ENCODE results near the gene NAGLU. TPM values are rescaled to one million over a fixed set of nuclear protein-coding genes. Genes with fewer than 3 reads are reported as not detected.
A peak's percentile ranks its signal among the peaks of the same experiment; 100 is the strongest.
"Not testable (repeated sequence)": the region's sequence is repeated elsewhere in the genome, so short reads cannot be mapped to it uniquely, and the experiment has no call there.

The NAGLU gene
- total RNA-seq, 2 donors from 2014 or later: 18.1 to 19.3 TPM

GRCh38 chr17:42527932-42528331 is 8.1 kb upstream of the NAGLU start:
- Mint-ChIP-seq H3K9me3 (no peaks in the 10 kb centered on the region), H3K36me3 (no peaks in the 10 kb centered on the region), H3K27me3 (peaks cover 3 to 5% of the 10 kb centered on the region in 2 donors), H3K4me3 (no peak overlapping the region), H3K27ac (no peak overlapping the region), H3K4me1 (ENCODE audit: low read depth in 2 of 2) (peaks cover 37 to 49% of the 10 kb centered on the region in 2 donors)
- no peak for ATAC-seq
- DNase-seq (ENCODE audit: low spot score): no peak

- peaks cover 3 to 5% of the 10 kb centered on the region in 2 donors for H3K27me3 Mint-ChIP-seq
- no peak for ATAC-seq
- H3K27ac Mint-ChIP-seq: no peak overlapping the region
Observed at GRCh38 chr17:42529061-42529460, 7.0 kb upstream of the NAGLU start.

GRCh38 chr17:42530952-42531454 is 5.0 kb upstream of the NAGLU start:
- Mint-ChIP-seq H3K4me3 (peak overlapping the region; percentile 79), H3K36me3 (no peaks in the 10 kb centered on the region), H3K27me3 (no peaks in the 10 kb centered on the region), H3K4me1 (ENCODE audit: low read depth in 2 of 2) (peaks cover 37 to 44% of the 10 kb centered on the region in 2 donors), H3K27ac (peak overlapping the region in 1 of 2 donors; percentile 62), H3K9me3 (no peaks in the 10 kb centered on the region)
- ATAC-seq: no peak
- no peak for DNase-seq (ENCODE audit: low spot score)

More at GRCh38 chr17:42529061-42529460, 7.0 kb upstream of the NAGLU start:
- H3K36me3 Mint-ChIP-seq: no peaks in the 10 kb centered on the region
- no peak for DNase-seq (ENCODE audit: low spot score)
- peaks cover 40 to 46% of the 10 kb centered on the region in 2 donors for H3K4me1 Mint-ChIP-seq (ENCODE audit: low read depth in 2 of 2)
- H3K4me3 Mint-ChIP-seq: no peak overlapping the region
- no peaks in the 10 kb centered on the region for H3K9me3 Mint-ChIP-seq

- peak overlapping the region; percentile 62 to 78 for H3K27ac Mint-ChIP-seq
- DNase-seq (ENCODE audit: low spot score): peak; percentile 76
Observed at GRCh38 chr17:42531455-42532354, 4.3 kb upstream of the NAGLU start.

GRCh38 chr17:42535155-42536047 is 640 bp upstream of the NAGLU start:
- H3K4me1 Mint-ChIP-seq (ENCODE audit: low read depth in 2 of 2): peaks cover 34 to 39% of the 10 kb centered on the region in 2 donors

More at GRCh38 chr17:42531455-42532354, 4.3 kb upstream of the NAGLU start:
- peak overlapping the region; percentile 79 for H3K4me3 Mint-ChIP-seq
- H3K9me3 Mint-ChIP-seq: no peaks in the 10 kb centered on the region
- no peaks in the 10 kb centered on the region for H3K36me3 Mint-ChIP-seq
- no peaks in the 10 kb centered on the region for H3K27me3 Mint-ChIP-seq
- H3K4me1 Mint-ChIP-seq (ENCODE audit: low read depth in 2 of 2): peaks cover 37 to 48% of the 10 kb centered on the region in 2 donors
- ATAC-seq: peak; percentile 32 to 43

GRCh38 chr17:42536372-42537155 is 523 bp downstream of the NAGLU start:
- DNase-seq (ENCODE audit: low spot score): peak; percentile 93
- ATAC-seq: peak; percentile 86 to 90
- no peaks in the 10 kb centered on the region for H3K9me3 Mint-ChIP-seq
- peak overlapping the region; percentile 60 to 82 for H3K27ac Mint-ChIP-seq
- peaks cover 31 to 35% of the 10 kb centered on the region in 2 donors for H3K4me1 Mint-ChIP-seq (ENCODE audit: low read depth in 2 of 2)
- H3K27me3 Mint-ChIP-seq: no peaks in the 10 kb centered on the region
- H3K36me3 Mint-ChIP-seq: no peaks in the 10 kb centered on the region
- H3K4me3 Mint-ChIP-seq: peak overlapping the region; percentile 88

More at GRCh38 chr17:42535155-42536047, 640 bp upstream of the NAGLU start:
- ATAC-seq (peak in 1 of 2 donors; percentile 0), DNase-seq (ENCODE audit: low spot score) (no peak)
- no peaks in the 10 kb centered on the region for H3K27me3 Mint-ChIP-seq
- no peaks in the 10 kb centered on the region for H3K36me3 Mint-ChIP-seq
- no peaks in the 10 kb centered on the region for H3K9me3 Mint-ChIP-seq
- H3K27ac Mint-ChIP-seq: peak overlapping the region; percentile 68 to 83
- H3K4me3 Mint-ChIP-seq: peak overlapping the region; percentile 88

- no peak for ATAC-seq
- Mint-ChIP-seq H3K36me3 (no peaks in the 10 kb centered on the region), H3K9me3 (no peaks in the 10 kb centered on the region), H3K4me1 (ENCODE audit: low read depth in 2 of 2) (peaks cover 28 to 31% of the 10 kb centered on the region in 2 donors), H3K4me3 (peak overlapping the region; percentile 85), H3K27me3 (no peaks in the 10 kb centered on the region), H3K27ac (peak overlapping the region; percentile 60 to 82)
- no peak for DNase-seq (ENCODE audit: low spot score)
Observed at GRCh38 chr17:42537156-42537805, 1.2 kb downstream of the NAGLU start.

- H3K4me1 Mint-ChIP-seq (ENCODE audit: low read depth in 2 of 2): peaks cover 28 to 31% of the 10 kb centered on the region in 2 donors
- ATAC-seq: no peak
- no peaks in the 10 kb centered on the region for H3K27me3 Mint-ChIP-seq
- H3K36me3 Mint-ChIP-seq: no peaks in the 10 kb centered on the region
- peak overlapping the region in 1 of 2 donors; percentile 82 for H3K27ac Mint-ChIP-seq
- DNase-seq (ENCODE audit: low spot score): no peak
- peak overlapping the region; percentile 65 for H3K4me3 Mint-ChIP-seq
- no peaks in the 10 kb centered on the region for H3K9me3 Mint-ChIP-seq
Observed at GRCh38 chr17:42537826-42538451, 1.9 kb downstream of the NAGLU start.

- Mint-ChIP-seq H3K36me3 (no peaks in the 10 kb centered on the region), H3K27me3 (no peaks in the 10 kb centered on the region), H3K27ac (peak overlapping the region in 1 of 2 donors; percentile 82), H3K4me1 (ENCODE audit: low read depth in 2 of 2) (peaks cover 26 to 29% of the 10 kb centered on the region in 2 donors), H3K4me3 (no peak overlapping the region), H3K9me3 (no peaks in the 10 kb centered on the region)
- no peak for ATAC-seq
- no peak for DNase-seq (ENCODE audit: low spot score)
Observed at GRCh38 chr17:42538482-42538881, 2.4 kb downstream of the NAGLU start.

GRCh38 chr17:42540558-42540957 is 4.5 kb downstream of the NAGLU start:
- H3K27me3 Mint-ChIP-seq; H3K36me3 Mint-ChIP-seq; H3K4me3 Mint-ChIP-seq; DNase-seq (ENCODE audit: low spot score); ATAC-seq; H3K9me3 Mint-ChIP-seq: not testable (repeated sequence)
- Mint-ChIP-seq H3K4me1 (ENCODE audit: low read depth in 2 of 2) (peaks cover 23 to 24% of the 10 kb centered on the region in 2 donors), H3K27ac (peak overlapping the region; percentile 27 to 48)

GRCh38 chr17:42541041-42541833 is 5.2 kb downstream of the NAGLU start:
- H3K4me3 Mint-ChIP-seq: no peak overlapping the region
- H3K9me3 Mint-ChIP-seq: no peaks in the 10 kb centered on the region
- no peaks in the 10 kb centered on the region for H3K27me3 Mint-ChIP-seq
- ATAC-seq (peak in 1 of 2 donors; percentile 5), DNase-seq (ENCODE audit: low spot score) (no peak)
- no peaks in the 10 kb centered on the region for H3K36me3 Mint-ChIP-seq
- peaks cover 18 to 20% of the 10 kb centered on the region in 2 donors for H3K4me1 Mint-ChIP-seq (ENCODE audit: low read depth in 2 of 2)
- peak overlapping the region; percentile 27 to 48 for H3K27ac Mint-ChIP-seq

All from natural killer cell treated with Interleukin-12 subunit alpha and Interleukin-12 subunit beta and Interleukin-15 and Interleukin-18, amount 100 ng/mL, for 72 hours (primary cell).